Choroid plexus epithelial cell (primary cell): ENCODE results near the gene TRIM15.

Source experiments
- DNase-seq: peaks from one replicate; pipeline ENCODE4 v3.0.0-alpha.2; 2010; ENCODE audit warnings: low read depth
- H3K4me3 ChIP-seq: 2 replicates; pipeline ENCODE4 v1.5.1; 2011; ENCODE audit warnings: low read depth, mild to moderate bottlenecking, control low read depth, low read length, moderate library complexity
- CTCF ChIP-seq: conservative IDR thresholded peaks from 2 replicates; pipeline ENCODE4 v1.5.1; 2011; ENCODE audit warnings: low read depth, mild to moderate bottlenecking, control low read depth, inconsistent platforms, low read length, moderate library complexity

The TRIM15 gene

GRCh38 chr6:30211306-30211705 lies 48.0 kb downstream of the TRIM15 start:
- H3K4me3 ChIP-seq: no peak overlapping the region
- no peak for TF ChIP-seq CTCF

GRCh38 chr6:30211899-30212298 lies 48.6 kb downstream of the TRIM15 start:
- no peak for DNase-seq
- no peak for TF ChIP-seq CTCF
- peak overlapping the region; percentile 95 for H3K4me3 ChIP-seq

More at GRCh38 chr6:30211306-30211705, 48.0 kb downstream of the TRIM15 start:
- no peak for DNase-seq

GRCh38 chr6:30212865-30213666 lies 49.7 kb downstream of the TRIM15 start, which contains the start of gene TRIM26:
TSS of gene TRIM26 (minus strand) at chr6:30213406. CDS start at chr6:30199103, 14,303 bp downstream.
- peak within 1 kb of the TSS; percentile 95 for H3K4me3 ChIP-seq
- peak; percentile 97 for DNase-seq
- no peak for TF ChIP-seq CTCF

GRCh38 chr6:30213667-30213956 lies 50.3 kb downstream of the TRIM15 start:
- DNase-seq: no peak
- TF ChIP-seq CTCF: no peak
- peak overlapping the region; percentile 95 for H3K4me3 ChIP-seq

GRCh38 chr6:30213957-30214656 lies 50.8 kb downstream of the TRIM15 start:
- DNase-seq: peak; percentile 73
- no peak for TF ChIP-seq CTCF
- peak overlapping the region; percentile 95 for H3K4me3 ChIP-seq

- H3K4me3 ChIP-seq: peak overlapping the region; percentile 95
- no peak for DNase-seq
- no peak for TF ChIP-seq CTCF
These were observed 51.3 kb downstream of the TRIM15 start for GRCh38 chr6:30214657-30214982.
